Measurements from ENCODE around the gene GALNS.

DNA sequence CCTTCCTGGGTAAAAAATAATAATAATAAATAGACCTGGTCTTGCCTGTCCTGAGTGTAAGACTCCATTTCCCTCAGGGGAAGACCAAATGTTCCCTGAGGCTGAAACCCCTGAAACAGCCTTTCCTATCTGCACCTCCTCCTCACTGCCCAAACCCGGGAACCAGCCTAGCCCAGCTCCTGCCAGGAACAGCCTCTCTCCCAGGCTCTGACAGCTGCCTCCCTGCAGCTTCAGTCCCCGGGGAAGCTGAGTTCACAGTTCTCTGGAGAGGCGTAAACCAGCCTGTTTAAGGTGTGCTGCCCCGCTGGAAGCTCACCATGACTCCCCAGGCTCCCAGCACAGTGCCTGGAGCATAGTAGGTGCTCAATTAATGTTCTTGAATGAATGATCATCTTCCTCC lies 60.5 kb downstream of the GALNS start:
- TF ChIP-seq EZH2 (IDR thresholded peaks at IDR 0.05; ENCODE audit: borderline replicate concordance), result no peak
- TF ChIP-seq, protein P1, sequence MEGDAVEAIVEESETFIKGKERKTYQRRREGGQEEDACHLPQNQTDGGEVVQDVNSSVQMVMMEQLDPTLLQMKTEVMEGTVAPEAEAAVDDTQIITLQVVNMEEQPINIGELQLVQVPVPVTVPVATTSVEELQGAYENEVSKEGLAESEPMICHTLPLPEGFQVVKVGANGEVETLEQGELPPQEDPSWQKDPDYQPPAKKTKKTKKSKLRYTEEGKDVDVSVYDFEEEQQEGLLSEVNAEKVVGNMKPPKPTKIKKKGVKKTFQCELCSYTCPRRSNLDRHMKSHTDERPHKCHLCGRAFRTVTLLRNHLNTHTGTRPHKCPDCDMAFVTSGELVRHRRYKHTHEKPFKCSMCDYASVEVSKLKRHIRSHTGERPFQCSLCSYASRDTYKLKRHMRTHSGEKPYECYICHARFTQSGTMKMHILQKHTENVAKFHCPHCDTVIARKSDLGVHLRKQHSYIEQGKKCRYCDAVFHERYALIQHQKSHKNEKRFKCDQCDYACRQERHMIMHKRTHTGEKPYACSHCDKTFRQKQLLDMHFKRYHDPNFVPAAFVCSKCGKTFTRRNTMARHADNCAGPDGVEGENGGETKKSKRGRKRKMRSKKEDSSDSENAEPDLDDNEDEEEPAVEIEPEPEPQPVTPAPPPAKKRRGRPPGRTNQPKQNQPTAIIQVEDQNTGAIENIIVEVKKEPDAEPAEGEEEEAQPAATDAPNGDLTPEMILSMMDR (IDR thresholded peaks at IDR 0.05; ENCODE audit: poor library complexity), result no peak
